Measurements from ENCODE around the gene LCE1C.

Gene LCE1C

DNA sequence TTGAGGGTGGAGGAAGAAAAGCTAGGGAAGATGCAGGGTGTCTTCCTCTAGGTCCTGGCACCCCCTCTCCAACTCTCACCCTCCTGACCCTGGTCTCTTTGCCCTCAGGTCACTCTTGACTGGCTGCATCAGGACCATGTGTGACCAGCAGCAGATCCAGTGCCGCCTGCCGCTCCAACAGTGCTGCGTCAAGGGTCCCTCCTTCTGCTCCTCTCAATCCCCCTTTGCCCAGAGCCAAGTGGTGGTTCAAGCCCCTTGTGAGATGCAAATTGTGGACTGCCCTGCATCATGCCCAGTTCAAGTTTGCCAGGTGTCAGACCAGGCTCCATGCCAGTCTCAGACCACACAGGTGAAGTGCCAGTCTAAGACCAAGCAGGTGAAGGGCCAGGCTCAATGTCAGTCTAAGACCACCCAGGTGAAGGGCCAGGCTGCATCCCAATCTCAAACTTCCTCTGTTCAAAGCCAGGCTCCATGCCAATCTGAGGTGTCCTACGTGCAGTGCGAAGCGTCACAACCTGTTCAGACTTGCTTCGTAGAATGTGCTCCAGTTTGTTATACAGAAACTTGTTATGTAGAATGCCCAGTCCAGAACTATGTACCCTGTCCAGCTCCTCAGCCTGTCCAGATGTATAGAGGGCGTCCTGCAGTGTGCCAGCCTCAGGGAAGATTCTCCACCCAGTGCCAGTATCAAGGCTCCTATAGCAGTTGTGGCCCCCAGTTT, 46.8 kb downstream of the LCE1C start:
- DNase-seq: no peak

DNA sequence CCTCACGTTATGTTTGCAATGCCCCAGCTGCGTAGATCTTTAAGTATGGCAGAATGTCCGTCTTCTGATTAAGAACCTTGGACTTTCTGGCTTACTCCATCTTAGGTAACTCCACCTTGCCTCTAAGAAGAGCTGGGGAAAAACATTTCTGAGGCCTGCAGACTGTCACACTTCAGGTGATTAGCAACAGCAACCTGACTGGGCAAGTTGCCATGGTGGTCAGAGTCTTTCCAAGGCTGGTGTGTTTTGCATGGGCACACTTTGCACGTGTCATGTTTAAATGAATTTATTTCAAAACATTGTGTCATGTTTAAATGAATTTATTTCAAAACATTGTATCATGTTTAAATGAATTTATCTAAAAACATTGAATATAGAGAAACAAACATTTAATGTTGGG, 47.8 kb downstream of the LCE1C start:
- no peak for DNase-seq

DNA sequence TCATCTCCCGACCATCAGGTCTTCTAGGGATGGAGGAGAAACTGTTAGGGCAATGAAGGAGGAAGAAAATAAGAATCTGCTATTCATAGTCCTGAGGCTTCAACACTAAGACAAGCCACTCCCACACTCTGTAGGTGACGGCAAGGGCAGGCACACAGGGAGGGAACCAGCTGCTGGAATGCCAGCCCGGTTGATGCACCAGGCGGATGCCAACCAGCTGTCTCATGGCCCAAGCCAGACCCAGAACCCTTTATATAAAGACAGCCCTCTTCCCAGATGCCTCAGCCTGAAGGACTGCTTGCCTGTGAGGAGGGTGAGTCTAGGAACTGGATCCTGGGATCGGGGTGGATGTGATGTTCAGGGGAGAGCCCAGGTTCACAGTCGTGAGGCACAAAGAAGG, 48.7 kb downstream of the LCE1C start, which contains the start of gene KPRP:
Gene KPRP, plus strand, starts transcription at position 279 of the 400 bp plus-strand sequence. CDS start 1,564 bp downstream, outside the sequence.
- no peak for DNase-seq

DNA sequence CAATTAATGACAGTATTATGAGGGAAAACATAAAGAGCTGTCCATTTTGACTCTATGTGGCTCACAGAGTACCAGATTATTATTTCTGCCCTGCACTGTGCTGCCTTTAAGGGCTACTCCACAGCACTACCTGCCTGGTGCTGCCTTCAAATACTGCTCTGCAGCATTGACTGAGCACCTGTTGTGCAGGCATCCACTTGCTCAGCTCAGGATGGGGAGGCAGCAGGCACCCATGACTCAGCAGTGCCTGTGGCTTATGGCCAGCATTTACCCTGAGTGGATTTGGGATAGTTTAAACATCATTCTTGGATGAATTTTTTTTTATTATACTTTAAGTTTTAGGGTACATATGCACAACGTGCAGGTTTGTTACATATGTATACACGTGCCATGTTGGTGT, 49.6 kb downstream of the LCE1C start:
- DNase-seq: no peak
